ENCODE measurements around the gene TLE3.

The TLE3 gene

GRCh38 chr15:70133296-70133695, 35.6 kb upstream of the TLE3 start:
- no peak for DNase-seq (ENCODE audit: low read depth, low spot score)
- in situ Hi-C loops (cut with HindIII; ENCODE audit: low sequenced_read_pairs): no loop called here
- TF ChIP-seq, protein P1, sequence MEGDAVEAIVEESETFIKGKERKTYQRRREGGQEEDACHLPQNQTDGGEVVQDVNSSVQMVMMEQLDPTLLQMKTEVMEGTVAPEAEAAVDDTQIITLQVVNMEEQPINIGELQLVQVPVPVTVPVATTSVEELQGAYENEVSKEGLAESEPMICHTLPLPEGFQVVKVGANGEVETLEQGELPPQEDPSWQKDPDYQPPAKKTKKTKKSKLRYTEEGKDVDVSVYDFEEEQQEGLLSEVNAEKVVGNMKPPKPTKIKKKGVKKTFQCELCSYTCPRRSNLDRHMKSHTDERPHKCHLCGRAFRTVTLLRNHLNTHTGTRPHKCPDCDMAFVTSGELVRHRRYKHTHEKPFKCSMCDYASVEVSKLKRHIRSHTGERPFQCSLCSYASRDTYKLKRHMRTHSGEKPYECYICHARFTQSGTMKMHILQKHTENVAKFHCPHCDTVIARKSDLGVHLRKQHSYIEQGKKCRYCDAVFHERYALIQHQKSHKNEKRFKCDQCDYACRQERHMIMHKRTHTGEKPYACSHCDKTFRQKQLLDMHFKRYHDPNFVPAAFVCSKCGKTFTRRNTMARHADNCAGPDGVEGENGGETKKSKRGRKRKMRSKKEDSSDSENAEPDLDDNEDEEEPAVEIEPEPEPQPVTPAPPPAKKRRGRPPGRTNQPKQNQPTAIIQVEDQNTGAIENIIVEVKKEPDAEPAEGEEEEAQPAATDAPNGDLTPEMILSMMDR (IDR thresholded peaks at IDR 0.05; ENCODE audit: low read depth, low read length): no peak

GRCh38 chr15:70132571-70132970, 34.9 kb upstream of the TLE3 start:
- no peak for DNase-seq (ENCODE audit: low read depth, low spot score)

More at GRCh38 chr15:70133296-70133695, 35.6 kb upstream of the TLE3 start:
- H3K4me3 ChIP-seq (ENCODE audit: low read depth, low read length): no peak overlapping the region

GRCh38 chr15:70132139-70132538, 34.4 kb upstream of the TLE3 start:
- peak; percentile 45 for DNase-seq (ENCODE audit: low read depth, low spot score)
- in situ Hi-C loops (cut with HindIII; ENCODE audit: low sequenced_read_pairs): no loop called here
- H3K4me3 ChIP-seq (ENCODE audit: low read depth, low read length): no peak overlapping the region
- TF ChIP-seq, protein P1 (IDR thresholded peaks at IDR 0.05; ENCODE audit: low read depth, low read length): no peak

More at GRCh38 chr15:70132571-70132970, 34.9 kb upstream of the TLE3 start:
- in situ Hi-C loops (cut with HindIII; ENCODE audit: low sequenced_read_pairs): no loop called here
- TF ChIP-seq, protein P1 (IDR thresholded peaks at IDR 0.05; ENCODE audit: low read depth, low read length): no peak
- no peak overlapping the region for H3K4me3 ChIP-seq (ENCODE audit: low read depth, low read length)

DNA sequence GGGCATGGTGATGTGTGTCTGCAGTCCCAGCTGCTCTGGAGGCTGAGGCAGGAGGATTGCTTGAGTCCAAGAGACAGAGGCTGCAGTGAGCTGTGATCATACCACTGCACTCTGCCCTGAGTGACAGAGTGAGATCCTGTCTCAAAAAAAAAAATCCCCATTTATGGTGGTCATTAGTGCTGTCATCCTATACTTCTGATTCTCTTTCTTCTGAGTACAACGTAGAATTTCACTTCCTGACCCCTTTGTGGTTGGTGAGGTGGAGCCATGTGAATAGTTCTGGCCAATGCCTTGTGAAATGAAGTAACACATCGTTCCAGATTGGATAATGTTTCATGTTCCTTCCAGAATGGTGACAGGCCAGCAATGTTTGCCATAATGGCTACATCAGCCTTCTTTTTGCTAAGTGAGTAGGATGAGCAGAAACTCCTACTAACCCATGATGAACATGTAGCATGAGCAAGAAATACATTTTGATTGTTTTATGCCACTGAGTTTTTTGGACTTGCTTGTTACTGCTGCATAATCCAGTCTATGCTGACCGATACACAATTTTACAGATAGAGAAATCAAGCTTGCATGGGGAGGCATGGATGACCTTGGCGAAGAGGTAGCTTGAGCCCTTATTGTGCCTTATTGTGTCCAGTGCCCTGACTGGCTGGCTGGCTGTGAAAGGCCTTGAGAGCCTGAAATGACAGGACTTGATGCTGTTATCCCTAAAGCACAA, 30.9 kb upstream of the TLE3 start:
- DNase-seq (ENCODE audit: low read depth, low spot score): no peak
- H3K4me3 ChIP-seq (ENCODE audit: low read depth, low read length): no peak overlapping the region
- TF ChIP-seq, protein P1 (IDR thresholded peaks at IDR 0.05; ENCODE audit: low read depth, low read length): no peak
- in situ Hi-C loops (cut with HindIII; ENCODE audit: low sequenced_read_pairs): no loop called here

DNA sequence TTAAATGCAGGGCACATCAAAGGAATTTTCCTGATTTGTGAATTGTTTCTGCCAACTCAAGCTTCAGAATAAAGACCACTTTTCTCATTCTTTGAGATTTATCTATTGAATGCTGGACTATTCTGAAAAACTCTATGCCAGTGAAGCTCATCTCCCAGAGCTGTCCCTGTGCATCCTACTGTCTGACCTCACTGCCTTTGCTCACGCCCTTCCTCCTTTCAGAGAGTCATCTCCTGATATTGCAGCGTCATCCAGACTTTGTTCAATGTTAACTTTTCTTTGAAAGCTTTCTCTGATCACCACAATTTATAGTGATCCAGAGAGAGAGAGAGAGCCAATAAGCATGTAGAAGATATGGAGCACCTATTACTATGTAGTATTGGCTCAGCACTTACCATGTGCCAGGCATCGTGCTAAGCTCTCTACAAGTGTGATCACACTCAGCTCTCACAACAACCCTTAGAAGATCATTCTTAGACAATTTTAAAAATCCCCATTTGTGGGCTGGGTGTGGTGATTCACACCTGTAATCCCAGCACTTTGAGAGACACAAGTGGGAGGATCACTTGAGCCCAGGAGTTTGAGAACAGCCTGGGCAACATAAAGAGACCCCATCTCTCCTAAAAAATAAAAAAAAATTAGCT, 30.2 kb upstream of the TLE3 start:
- DNase-seq (ENCODE audit: low read depth, low spot score): no peak
- no peak overlapping the region for H3K4me3 ChIP-seq (ENCODE audit: low read depth, low read length)
- TF ChIP-seq, protein P1 (IDR thresholded peaks at IDR 0.05; ENCODE audit: low read depth, low read length): no peak
- in situ Hi-C loops (cut with HindIII; ENCODE audit: low sequenced_read_pairs): no loop called here

DNA sequence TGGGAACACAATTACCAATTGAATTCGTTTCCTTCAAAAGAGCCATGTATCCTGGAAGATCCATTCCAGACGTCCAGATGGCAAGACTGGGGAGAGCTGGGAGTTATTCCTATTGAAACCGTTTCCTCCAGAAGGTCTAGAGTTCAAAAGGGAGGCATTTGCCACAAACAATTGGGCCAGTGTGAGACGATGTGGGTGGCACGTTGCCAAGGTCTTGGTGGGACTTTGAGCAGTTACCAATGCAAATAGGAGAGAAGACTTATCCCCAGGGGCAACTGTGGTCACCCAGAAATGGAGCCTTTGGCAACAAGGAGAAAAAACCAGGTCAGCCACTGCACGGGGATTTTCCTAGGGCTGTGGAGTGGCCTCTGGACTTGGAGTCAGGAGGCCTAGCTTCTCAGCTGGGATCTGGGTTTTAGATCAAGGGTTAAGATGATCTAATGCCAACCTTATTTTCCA, 29.6 kb upstream of the TLE3 start:
- DNase-seq (ENCODE audit: low read depth, low spot score): no peak
- H3K4me3 ChIP-seq (ENCODE audit: low read depth, low read length): no peak overlapping the region
- in situ Hi-C loops (cut with HindIII; ENCODE audit: low sequenced_read_pairs): no loop called here
- TF ChIP-seq, protein P1 (IDR thresholded peaks at IDR 0.05; ENCODE audit: low read depth, low read length): no peak

Measured in astrocyte of the spinal cord (primary cell).